ENCODE measurements around the gene ANKRD33B.
"Not testable (repeated sequence)": the region's sequence is repeated elsewhere in the genome, so short reads cannot be mapped to it uniquely, and the experiment has no call there.

The ANKRD33B gene

GRCh38 chr5:10563945-10564837 lies at the start of gene ANKRD33B:
ANKRD33B (plus strand) TSS chr5:10564070; CDS start chr5:10564468, 398 bp downstream.
- DNase-seq, result no peak

GRCh38 chr5:10514572-10514971 lies 49.3 kb upstream of the ANKRD33B start:
- DNase-seq, result not testable (repeated sequence)

GRCh38 chr5:10515492-10515891 lies 48.4 kb upstream of the ANKRD33B start:
- no peak for DNase-seq

GRCh38 chr5:10518347-10518746 lies 45.5 kb upstream of the ANKRD33B start:
- no peak for DNase-seq

GRCh38 chr5:10519729-10520128 lies 44.1 kb upstream of the ANKRD33B start:
- DNase-seq, result no peak

GRCh38 chr5:10520706-10521105 lies 43.2 kb upstream of the ANKRD33B start:
- DNase-seq, result no peak

GRCh38 chr5:10521466-10522223 lies 42.2 kb upstream of the ANKRD33B start:
- no peak for DNase-seq

GRCh38 chr5:10522224-10522611 lies 41.7 kb upstream of the ANKRD33B start:
- no peak for DNase-seq

- DNase-seq, result peak; percentile 29 to 69
Observed at GRCh38 chr5:10524376-10525123, 39.3 kb upstream of the ANKRD33B start.

- no peak for DNase-seq
Observed at GRCh38 chr5:10525124-10525495, 38.8 kb upstream of the ANKRD33B start.

GRCh38 chr5:10527281-10527950 lies 36.5 kb upstream of the ANKRD33B start:
- DNase-seq, result no peak

GRCh38 chr5:10528056-10528816 lies 35.6 kb upstream of the ANKRD33B start:
- no peak for DNase-seq

GRCh38 chr5:10528827-10529226 lies 35.0 kb upstream of the ANKRD33B start:
- DNase-seq, result no peak

GRCh38 chr5:10530601-10531320 lies 33.1 kb upstream of the ANKRD33B start:
- DNase-seq, result no peak

- no peak for DNase-seq
Observed at GRCh38 chr5:10532421-10532820, 31.4 kb upstream of the ANKRD33B start.

GRCh38 chr5:10533226-10533625 lies 30.6 kb upstream of the ANKRD33B start:
- DNase-seq, result peak in 1 of 2 donors; percentile 20

GRCh38 chr5:10534561-10535530 lies 29.0 kb upstream of the ANKRD33B start:
- peak in 1 of 2 donors; percentile 42 for DNase-seq

GRCh38 chr5:10536511-10536910 lies 27.4 kb upstream of the ANKRD33B start:
- no peak for DNase-seq

- no peak for DNase-seq
Observed at GRCh38 chr5:10536931-10537579, 26.8 kb upstream of the ANKRD33B start.

Measured in hippocampal formation (tissue), 2 donors.